Embryonic facial prominence (tissue), 1 donor: ENCODE data around the gene CYP8B1.

Experiments
- DNase-seq: peaks from one replicate; pipeline ENCODE4 v3.0.0-alpha.2; 2016; ENCODE audit errors: extremely low spot score

Gene CYP8B1

GRCh38 chr3:42875325-42876151 lies at the start of gene CYP8B1:
Gene CYP8B1, minus strand, starts transcription at chr3:42875879. Its CDS starts 63 bp downstream, at chr3:42875816.
- no peak for DNase-seq

- no peak for DNase-seq
Observed at GRCh38 chr3:42923606-42924005, 47.9 kb upstream of the CYP8B1 start.

DNA sequence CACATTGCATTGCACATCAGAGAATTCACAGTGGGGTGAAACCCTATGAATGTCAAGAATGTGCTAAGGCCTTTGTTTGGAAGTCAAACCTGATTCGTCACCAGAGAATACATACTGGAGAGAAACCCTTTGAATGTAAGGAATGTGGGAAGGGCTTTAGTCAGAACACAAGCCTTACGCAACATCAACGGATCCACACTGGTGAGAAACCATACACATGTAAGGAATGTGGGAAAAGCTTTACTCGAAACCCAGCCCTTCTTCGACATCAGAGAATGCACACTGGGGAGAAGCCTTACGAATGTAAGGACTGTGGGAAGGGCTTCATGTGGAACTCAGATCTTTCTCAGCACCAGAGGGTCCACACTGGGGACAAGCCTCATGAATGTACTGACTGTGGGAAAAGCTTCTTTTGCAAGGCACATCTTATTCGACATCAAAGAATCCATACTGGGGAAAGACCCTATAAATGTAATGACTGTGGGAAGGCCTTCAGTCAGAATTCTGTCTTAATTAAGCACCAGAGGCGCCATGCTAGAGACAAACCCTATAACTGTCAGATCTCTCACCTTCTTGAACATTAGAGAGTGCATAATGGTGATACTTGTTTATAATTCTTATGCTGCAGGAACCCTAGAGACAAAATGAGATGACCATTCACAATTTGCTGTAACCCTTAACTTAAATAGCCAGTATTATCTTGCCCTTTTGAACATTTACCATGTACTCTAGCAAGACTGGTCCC lies 39.3 kb upstream of the CYP8B1 start:
- no peak for DNase-seq

GRCh38 chr3:42911551-42911950 lies 35.9 kb upstream of the CYP8B1 start:
- no peak for DNase-seq

- no peak for DNase-seq
Observed at GRCh38 chr3:42908675-42909074, 33.0 kb upstream of the CYP8B1 start.

DNA sequence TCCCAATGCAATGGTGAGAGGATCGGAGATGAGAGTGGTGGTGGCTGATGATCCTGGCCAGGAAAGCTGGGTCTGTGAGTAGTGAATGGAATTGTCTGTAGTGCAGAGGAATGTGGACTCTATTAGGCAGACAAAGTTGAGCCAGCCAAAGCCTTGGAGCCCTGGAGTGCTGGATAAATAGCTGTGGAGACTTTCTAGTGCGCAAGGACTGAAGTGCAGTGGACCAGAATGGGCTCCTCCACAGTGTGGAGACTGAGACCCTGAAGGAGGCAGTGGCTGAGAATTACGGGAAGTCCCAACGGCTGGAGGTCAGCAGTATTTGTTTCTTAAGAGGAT lies 31.1 kb upstream of the CYP8B1 start:
- DNase-seq = no peak

DNA sequence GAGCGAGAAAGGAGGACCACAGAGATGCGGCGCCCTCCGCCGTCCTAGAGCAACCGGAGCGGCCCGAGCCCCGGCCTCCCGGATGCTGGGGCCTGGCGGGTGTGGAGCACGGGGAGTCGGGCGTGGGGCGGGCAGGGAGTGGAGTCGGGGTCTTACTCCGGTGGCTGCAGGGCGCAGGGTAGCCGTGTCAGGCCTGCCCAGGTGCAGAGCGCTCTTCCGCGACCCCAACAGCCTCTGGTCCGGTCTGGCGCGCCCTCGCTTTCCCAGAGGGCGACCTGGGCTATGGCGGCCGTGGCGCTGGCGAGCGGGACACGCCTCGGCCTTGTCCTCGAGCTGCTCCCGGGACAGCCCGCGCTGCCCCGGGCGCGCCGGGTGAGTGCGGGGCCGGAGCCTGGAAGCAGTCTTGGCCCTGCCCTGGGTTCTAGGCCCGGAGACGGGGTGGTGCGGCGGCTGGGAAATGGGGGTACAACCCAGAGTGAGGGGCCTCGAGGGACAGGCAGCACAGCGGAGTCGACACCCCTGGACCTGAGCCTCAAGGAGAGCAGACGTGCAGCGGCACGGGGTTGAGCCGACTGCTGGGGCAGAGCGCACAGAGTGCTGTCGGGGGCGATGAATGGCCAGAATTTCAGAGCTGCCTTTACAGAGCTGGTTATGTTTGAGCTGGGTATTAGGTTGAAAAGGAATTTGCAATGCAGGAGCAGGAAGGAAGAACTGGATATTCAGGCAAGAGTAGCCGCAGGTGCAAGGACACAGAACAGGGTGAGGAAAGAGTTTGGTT lies 30.6 kb upstream of the CYP8B1 start, which contains the start of gene ZNF662:
ZNF662 (plus strand) TSS at position 73 of the 778 bp plus-strand sequence. CDS start 1,973 bp downstream, outside the sequence.
- DNase-seq = no peak

GRCh38 chr3:42905740-42906069 lies 30.0 kb upstream of the CYP8B1 start:
- DNase-seq = no peak

- DNase-seq = no peak
Observed at GRCh38 chr3:42904076-42904475, 28.4 kb upstream of the CYP8B1 start.

GRCh38 chr3:42902257-42902656 lies 26.6 kb upstream of the CYP8B1 start:
- no peak for DNase-seq

GRCh38 chr3:42901073-42901415 lies 25.4 kb upstream of the CYP8B1 start:
- DNase-seq = no peak

DNA sequence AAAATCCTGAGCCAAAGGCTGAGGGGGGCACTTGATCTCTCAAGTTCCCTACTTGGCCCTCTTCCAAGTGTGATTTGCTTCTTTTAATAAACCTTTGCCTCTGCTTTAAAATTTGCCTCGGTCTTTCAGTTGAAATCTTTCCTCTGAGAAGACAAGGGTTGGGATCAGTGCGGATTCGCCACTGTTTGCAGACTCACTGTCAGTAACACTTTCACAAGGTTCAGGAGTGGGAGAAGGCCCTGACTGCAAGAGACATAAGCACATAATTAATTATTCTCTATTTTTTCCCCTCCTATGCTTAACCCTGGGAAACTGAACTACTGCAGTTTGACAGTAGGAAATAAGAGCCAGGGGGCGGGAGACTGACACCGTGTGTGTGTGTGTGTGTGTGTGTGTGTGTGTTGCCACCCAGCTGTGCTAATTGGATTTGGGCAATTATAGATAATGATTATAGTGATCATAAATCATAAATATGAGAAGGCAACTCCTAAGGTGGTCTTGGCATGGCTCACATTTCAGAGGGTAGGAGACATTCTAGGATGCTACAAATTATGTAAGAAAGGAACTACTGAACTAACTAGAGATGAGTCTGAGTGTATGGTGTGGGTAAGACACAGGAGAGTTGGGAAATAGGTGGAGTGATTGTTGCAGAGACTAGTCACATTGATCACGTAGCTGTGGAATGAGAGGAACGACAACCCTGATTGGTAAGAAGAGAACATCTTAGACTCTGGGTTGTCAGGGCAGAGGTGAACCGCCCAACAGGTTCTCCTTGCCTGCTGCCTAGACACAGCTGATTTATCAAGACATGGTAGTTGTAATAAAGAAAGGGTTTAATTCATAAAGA lies 24.8 kb upstream of the CYP8B1 start:
- no peak for DNase-seq

GRCh38 chr3:42898896-42899675 lies 23.4 kb upstream of the CYP8B1 start:
- no peak for DNase-seq

- DNase-seq = no peak
Observed at GRCh38 chr3:42895580-42895868, 19.8 kb upstream of the CYP8B1 start.

DNA sequence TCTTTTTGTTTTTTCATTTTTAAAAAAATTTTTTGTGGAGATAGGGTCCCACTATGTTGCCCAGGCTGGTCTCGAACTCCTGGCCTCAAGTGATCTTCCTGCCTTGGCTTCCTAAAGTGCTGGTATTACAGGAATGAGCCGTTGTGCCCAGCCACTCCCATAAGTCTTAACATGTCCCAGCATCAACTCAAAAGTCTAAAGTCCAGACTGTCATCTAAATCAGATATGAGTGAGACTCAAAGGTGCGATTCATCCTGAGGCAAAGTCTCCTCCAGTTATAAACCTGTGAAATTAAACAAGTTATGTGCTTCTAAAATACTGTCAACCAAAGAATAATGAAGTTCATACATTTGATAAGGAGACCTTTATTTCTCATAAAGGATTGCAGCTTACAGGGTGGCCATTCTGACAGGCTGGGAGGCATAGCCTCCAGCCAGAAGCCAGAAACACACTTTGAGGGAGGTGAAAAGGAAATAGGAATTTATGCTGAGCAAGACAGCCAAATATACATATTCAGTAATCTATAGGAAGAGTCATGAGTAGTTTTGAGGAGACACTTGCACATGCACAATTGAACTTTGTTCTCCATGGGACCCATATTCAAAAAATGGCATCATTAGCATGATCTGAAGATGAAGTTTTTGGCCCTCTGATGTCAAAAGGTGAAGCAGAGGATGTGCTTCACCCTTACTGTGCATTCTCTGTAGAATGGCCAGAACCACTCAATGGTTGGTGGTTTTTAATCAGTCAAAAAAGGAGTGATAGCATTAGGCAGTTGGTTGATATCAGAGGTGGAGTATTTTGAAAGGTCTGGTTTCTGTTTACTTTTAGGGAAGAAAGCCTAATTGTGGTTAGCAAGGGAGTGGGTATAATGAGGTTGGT lies 19.3 kb upstream of the CYP8B1 start:
- DNase-seq = no peak

- DNase-seq = no peak
Observed at GRCh38 chr3:42892807-42893206, 17.1 kb upstream of the CYP8B1 start.

GRCh38 chr3:42892169-42892568 lies 16.5 kb upstream of the CYP8B1 start:
- DNase-seq = no peak

DNA sequence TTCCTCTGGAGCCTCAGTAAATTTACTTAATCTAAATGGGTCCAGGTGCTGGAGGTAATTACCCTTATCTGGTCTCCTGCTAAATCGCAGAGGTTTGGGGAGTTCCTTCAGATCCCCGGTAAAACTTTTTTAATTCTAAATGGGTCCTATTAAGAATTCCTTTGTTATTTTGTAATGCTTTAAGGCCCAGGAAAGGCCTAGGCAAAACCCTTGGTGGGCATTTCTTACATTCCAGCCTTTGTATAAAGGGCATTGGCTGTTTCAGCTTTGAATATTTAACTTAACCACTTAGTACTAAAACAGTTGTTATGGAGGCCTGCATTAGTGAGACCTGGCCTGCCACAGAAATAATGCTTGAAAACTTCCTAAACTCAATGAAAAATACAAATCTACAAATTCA lies 15.4 kb upstream of the CYP8B1 start:
- DNase-seq = no peak

GRCh38 chr3:42887084-42887483 lies 11.4 kb upstream of the CYP8B1 start:
- no peak for DNase-seq

- DNase-seq = no peak
Observed at GRCh38 chr3:42886294-42886822, 10.7 kb upstream of the CYP8B1 start.
